Endothelial cell of umbilical vein (primary cell): Measurements from ENCODE around the gene CSNK2A3.

Experiments used
- EZH2 ChIP-seq: IDR thresholded peaks from 2 replicates; pipeline ENCODE4 v1.6.1; 2012; ENCODE audit warnings: borderline replicate concordance, low read depth, mild to moderate bottlenecking, moderate library complexity, low read length, inconsistent platforms; ENCODE audit not compliant: severe bottlenecking
- FOS ChIP-seq: IDR thresholded peaks from 2 replicates; pipeline ENCODE4 v1.6.1; 2011; ENCODE audit warnings: mild to moderate bottlenecking, low read length, moderate library complexity, borderline replicate concordance; ENCODE audit not compliant: insufficient read depth
- GATA2 ChIP-seq: IDR thresholded peaks from 2 replicates; pipeline ENCODE4 v1.7.0; 2011; ENCODE audit warnings: low read depth, mild to moderate bottlenecking, moderate library complexity, mixed read lengths, low read length; ENCODE audit not compliant: insufficient read length, insufficient read depth
- JUN ChIP-seq: IDR thresholded peaks from 2 replicates; pipeline ENCODE4 v1.6.1; 2011; ENCODE audit warnings: borderline replicate concordance, low read depth; ENCODE audit not compliant: insufficient read length, insufficient read depth
- MYC ChIP-seq: IDR thresholded peaks from one replicate; pipeline ENCODE4 v1.6.1; 2011; ENCODE audit warnings: mild to moderate bottlenecking, low read depth, low read length
- POLR2A ChIP-seq: IDR thresholded peaks from 2 replicates; pipeline ENCODE4 v1.6.1; 2012; ENCODE audit warnings: low read depth, mild to moderate bottlenecking, control low read depth, low read length
- POLR2AphosphoS5 ChIP-seq: IDR thresholded peaks from 2 replicates; pipeline ENCODE4 v1.6.1; 2012; ENCODE audit warnings: low read depth, mild to moderate bottlenecking, control low read depth, low read length, moderate library complexity; ENCODE audit not compliant: insufficient read depth
- TF ChIP-seq, protein P1 (sequence below), 2 donors: IDR thresholded peaks; 1 replicate in 1 of 2; 2 replicates in 1 of 2; pipeline ENCODE4 v1.5.1; 2011; ENCODE audit warnings: low read length in 2 of 2, mild to moderate bottlenecking in 2 of 2, moderate library complexity in 2 of 2, control low read depth in 1 of 2, inconsistent platforms in 1 of 2, low read depth in 1 of 2; ENCODE audit not compliant: insufficient read depth in 1 of 2; ENCODE audit errors: extremely low read depth in 1 of 2
- TF ChIP-seq, protein P2 (sequence below): IDR thresholded peaks from 2 replicates; pipeline ENCODE4 v1.6.1; 2011; ENCODE audit not compliant: insufficient read depth, insufficient read length

DNA sequence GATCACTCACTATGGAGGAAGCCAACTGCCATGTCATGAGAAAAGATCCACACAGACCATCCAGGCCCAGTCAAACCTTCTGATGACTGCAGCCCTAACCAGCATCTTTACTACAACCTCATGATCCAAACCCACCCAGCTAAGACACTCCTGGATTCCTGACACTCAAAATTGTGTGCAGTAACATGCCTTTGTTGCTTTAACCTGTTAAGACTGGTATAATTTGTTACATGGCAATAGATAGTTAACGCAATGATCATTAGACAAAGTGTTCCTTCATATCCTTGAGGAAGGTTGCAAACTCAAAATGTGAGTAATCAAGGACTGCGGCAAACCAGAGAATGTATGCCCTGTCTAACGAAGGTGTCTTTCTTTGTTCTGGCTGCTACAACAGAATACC is 47.1 kb upstream of the CSNK2A3 start:
- TF ChIP-seq, protein P1, sequence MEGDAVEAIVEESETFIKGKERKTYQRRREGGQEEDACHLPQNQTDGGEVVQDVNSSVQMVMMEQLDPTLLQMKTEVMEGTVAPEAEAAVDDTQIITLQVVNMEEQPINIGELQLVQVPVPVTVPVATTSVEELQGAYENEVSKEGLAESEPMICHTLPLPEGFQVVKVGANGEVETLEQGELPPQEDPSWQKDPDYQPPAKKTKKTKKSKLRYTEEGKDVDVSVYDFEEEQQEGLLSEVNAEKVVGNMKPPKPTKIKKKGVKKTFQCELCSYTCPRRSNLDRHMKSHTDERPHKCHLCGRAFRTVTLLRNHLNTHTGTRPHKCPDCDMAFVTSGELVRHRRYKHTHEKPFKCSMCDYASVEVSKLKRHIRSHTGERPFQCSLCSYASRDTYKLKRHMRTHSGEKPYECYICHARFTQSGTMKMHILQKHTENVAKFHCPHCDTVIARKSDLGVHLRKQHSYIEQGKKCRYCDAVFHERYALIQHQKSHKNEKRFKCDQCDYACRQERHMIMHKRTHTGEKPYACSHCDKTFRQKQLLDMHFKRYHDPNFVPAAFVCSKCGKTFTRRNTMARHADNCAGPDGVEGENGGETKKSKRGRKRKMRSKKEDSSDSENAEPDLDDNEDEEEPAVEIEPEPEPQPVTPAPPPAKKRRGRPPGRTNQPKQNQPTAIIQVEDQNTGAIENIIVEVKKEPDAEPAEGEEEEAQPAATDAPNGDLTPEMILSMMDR (IDR thresholded peaks at IDR 0.05; ENCODE audit: extremely low read depth in 1 of 2, insufficient read depth in 1 of 2, low read depth in 1 of 2, low read length in 2 of 2), result no peak
- TF ChIP-seq POLR2AphosphoS5, result no peak
- TF ChIP-seq, protein P2, sequence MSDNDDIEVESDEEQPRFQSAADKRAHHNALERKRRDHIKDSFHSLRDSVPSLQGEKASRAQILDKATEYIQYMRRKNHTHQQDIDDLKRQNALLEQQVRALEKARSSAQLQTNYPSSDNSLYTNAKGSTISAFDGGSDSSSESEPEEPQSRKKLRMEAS, result no peak
- TF ChIP-seq GATA2, result no peak
- no peak for TF ChIP-seq POLR2A
- TF ChIP-seq EZH2, result no peak
- TF ChIP-seq MYC, result no peak
- TF ChIP-seq JUN, result no peak
- TF ChIP-seq FOS, result no peak
